ENCODE results near the gene BBOX1. TPM values are rescaled to one million over a fixed set of nuclear protein-coding genes. Genes with fewer than 3 reads are reported as not detected.

The BBOX1 gene
- total and polyA plus RNA-seq, 2 of the 8 experiments (the other 6 are each of a cell fraction or from before 2014, with no cell fraction given): not detected

- no peak overlapping the region for H4K5ac ChIP-seq (ENCODE audit: insufficient read length, low read depth, low read length)
- H3K27me3 ChIP-seq (replicated peaks in 1 of 4; ENCODE audit: control insufficient read depth in 3 of 4, extremely low read depth in 1 of 4, insufficient read depth in 3 of 4, low read length in 3 of 4): no peaks in the 10 kb centered on the region
- no peak overlapping the region for H2BK15ac ChIP-seq (ENCODE audit: low read length)
- H2BK5ac ChIP-seq (ENCODE audit: low read depth, low read length): no peak overlapping the region
- no peak overlapping the region for H3K14ac ChIP-seq (ENCODE audit: insufficient read length)
- DNase-seq (ENCODE audit: low read depth in 1 of 2, low spot score in 2 of 2) (no peak), FAIRE-seq (no peak)
- no peak overlapping the region for H2AFZ ChIP-seq (ENCODE audit: low read length)
- no peaks in the 10 kb centered on the region for H4K20me1 ChIP-seq (replicated peaks in 1 of 2; ENCODE audit: control insufficient read depth in 1 of 2, insufficient read depth in 2 of 2, low read length in 2 of 2)
- no peaks in the 10 kb centered on the region for H3K79me1 ChIP-seq (ENCODE audit: low read depth, low read length)
- no peak overlapping the region for H3K4me2 ChIP-seq (ENCODE audit: insufficient read depth in 1 of 2, low read depth in 2 of 2, low read length in 2 of 2)
- no peaks in the 10 kb centered on the region for H3K9me3 ChIP-seq (ENCODE audit: insufficient read depth in 2 of 2, low read depth in 1 of 2, low read length in 1 of 2)
- 90% methylated on average over 2 of the region's 2 CpGs; no CpG with 5 or more reads in 1 of the 2 experiments for WGBS, 2 experiments (ENCODE audit: extremely low coverage in 1 of 2, insufficient coverage in 1 of 2, insufficient read length in 1 of 2, insufficient replicate concordance in 2 of 2, low coverage in 1 of 2, low lambda C conversion rate in 2 of 2, missing lambda C conversion rate in 1 of 2)
- no peak overlapping the region for H3K23ac ChIP-seq (ENCODE audit: insufficient read length)
- H3K23me2 ChIP-seq (ENCODE audit: low read depth, low read length): no peaks in the 10 kb centered on the region
- POLR2A ChIA-PET (ENCODE audit: partially characterized antibody): no interaction called here
- H2AK5ac ChIP-seq (ENCODE audit: low read depth, low read length): no peak overlapping the region
- no peak overlapping the region for H3K4me3 ChIP-seq (ENCODE audit: extremely low read depth in 1 of 4, insufficient read depth in 2 of 4, low read depth in 3 of 4, low read length in 4 of 4)
- H4K91ac ChIP-seq (replicated peaks; ENCODE audit: insufficient read length, low read length): no peak overlapping the region
- H3K27ac ChIP-seq (ENCODE audit: low read depth, low read length): no peak overlapping the region
- no peak overlapping the region for H2BK12ac ChIP-seq (ENCODE audit: low read depth, low read length)
- H3K56ac ChIP-seq (replicated peaks; ENCODE audit: insufficient read length, low read depth, low read length): no peak overlapping the region
- no peak overlapping the region for H4K8ac ChIP-seq (ENCODE audit: extremely low read depth, insufficient read depth, low read length)
- H3K18ac ChIP-seq (ENCODE audit: extremely low read depth, low read length): no peak overlapping the region
- H3K4me1 ChIP-seq (replicated peaks in 1 of 4; ENCODE audit: control insufficient read depth in 3 of 4, insufficient read depth in 4 of 4, low read length in 3 of 4): no peaks in the 10 kb centered on the region
- H2BK20ac ChIP-seq (ENCODE audit: low read length): no peak overlapping the region
- H3K36me3 ChIP-seq (ENCODE audit: control insufficient read depth in 2 of 4, insufficient read depth in 4 of 4, low read length in 3 of 4): no peaks in the 10 kb centered on the region
- no peak overlapping the region for H3K9ac ChIP-seq (replicated peaks in 1 of 4; ENCODE audit: extremely low read depth in 1 of 4, low read depth in 3 of 4, low read length in 3 of 4)
- H3K4ac ChIP-seq (replicated peaks; ENCODE audit: insufficient read length, low read depth, low read length): no peak overlapping the region
- no peaks in the 10 kb centered on the region for H3K79me2 ChIP-seq (ENCODE audit: control insufficient read depth in 1 of 2, insufficient read depth in 2 of 2, low read length in 2 of 2)
- no peak overlapping the region for H2BK120ac ChIP-seq (replicated peaks; ENCODE audit: low read depth, low read length)
- CTCF ChIA-PET (ENCODE audit: partially characterized antibody): no interaction called here
- TF ChIP-seq HDAC6 (IDR thresholded peaks at IDR 0.05; ENCODE audit: low read depth, low read length) (no peak), EP300 (IDR thresholded peaks at IDR 0.05; ENCODE audit: borderline replicate concordance in 1 of 2, low read depth in 2 of 2, low read length in 2 of 2) (no peak), EGR1 (IDR thresholded peaks at IDR 0.05; ENCODE audit: borderline replicate concordance, low read depth, low read length) (no peak), CREB1 (IDR thresholded peaks at IDR 0.05) (no peak), ASH2L (IDR thresholded peaks at IDR 0.05; ENCODE audit: low read length) (no peak), CTCF (IDR thresholded peaks at IDR 0.05; ENCODE audit: control extremely low read depth in 1 of 3, insufficient read depth in 1 of 3, low read depth in 1 of 3, low read length in 3 of 3) (no peak), TAF1 (IDR thresholded peaks at IDR 0.05; ENCODE audit: low read depth, low read length) (no peak), FOSL1 (IDR thresholded peaks at IDR 0.05; ENCODE audit: insufficient read depth, low read depth, low read length) (no peak), GABPA (IDR thresholded peaks at IDR 0.05; ENCODE audit: borderline replicate concordance, insufficient read depth, low read length) (no peak), KDM1A (IDR thresholded peaks at IDR 0.05; ENCODE audit: borderline replicate concordance, low read length) (no peak), YY1 (IDR thresholded peaks at IDR 0.05; ENCODE audit: low read depth, low read length) (no peak), E2F6 (IDR thresholded peaks at IDR 0.05) (no peak), SP2 (IDR thresholded peaks at IDR 0.05; ENCODE audit: low read length) (no peak)
These were observed 20.8 kb downstream of the BBOX1 start for GRCh38 chr11:27061461-27061821.

All from H1 (cell line).